ENCODE data around the gene HYPK. TPM values are rescaled to one million over a fixed set of nuclear protein-coding genes. Genes with fewer than 3 reads are reported as not detected.
A peak's percentile ranks its signal among the peaks of the same experiment; 100 is the strongest.

The HYPK gene
- 90.9 TPM for polyA plus RNA-seq (2013, experiment 1 of 2)
- polyA plus RNA-seq (2013, experiment 2 of 2): 95.1 TPM

GRCh38 chr15:43800286-43801141 lies at the start of gene HYPK:
Gene HYPK, plus strand, starts transcription at chr15:43800599. Its CDS starts 24 bp downstream, at chr15:43800623.
- Histone ChIP-seq H2AFZ (ENCODE audit: low read length) (peak within 1 kb of the TSS; percentile 77), H3K4me2 (ENCODE audit: insufficient read depth, low read length, poor library complexity, severe bottlenecking) (peak within 1 kb of the TSS; percentile 74), H3K14ac (ENCODE audit: low read length) (peak within 1 kb of the TSS; percentile 72), H3K4me3 (ENCODE audit: low read length in 2 of 2) (peak within 1 kb of the TSS; percentile 82 to 95), H3K27ac (replicated peaks; ENCODE audit: low read length) (peak within 1 kb of the TSS; percentile 86), H3K9me3 (replicated peaks in 1 of 2; ENCODE audit: control insufficient read depth in 2 of 2, insufficient read depth in 1 of 2, low read depth in 1 of 2, low read length in 2 of 2) (no peaks in the 10 kb centered on the region), H3K9ac (ENCODE audit: low read depth, low read length, poor library complexity) (peak within 1 kb of the TSS; percentile 71), H3K4me1 (ENCODE audit: control insufficient read depth in 2 of 2, insufficient read depth in 1 of 2, low read depth in 1 of 2, low read length in 2 of 2) (peaks cover 5 to 6% of the 10 kb centered on the region in 2 donors), H3K23ac (ENCODE audit: low read depth, low read length, poor library complexity) (peak within 1 kb of the TSS; percentile 52), H2BK15ac (ENCODE audit: low read length) (no peak within 1 kb of the TSS), H3K4ac (ENCODE audit: low read length) (no peak within 1 kb of the TSS), H2BK5ac (ENCODE audit: low read length) (no peak within 1 kb of the TSS), H2AK5ac (ENCODE audit: low read depth, low read length) (peak within 1 kb of the TSS; percentile 12), H2BK120ac (ENCODE audit: low read depth, low read length) (no peak within 1 kb of the TSS), H4K8ac (ENCODE audit: low read depth, low read length) (no peak within 1 kb of the TSS), H3K79me1 (ENCODE audit: low read depth, low read length) (peaks cover 3% of the 10 kb centered on the region), H3K36me3 (replicated peaks in 1 of 2; ENCODE audit: control insufficient read depth in 2 of 2, insufficient read depth in 2 of 2, low read length in 2 of 2) (peaks cover 30 to 85% of the 10 kb centered on the region in 2 donors), H3K18ac (ENCODE audit: low read length) (peak within 1 kb of the TSS; percentile 73), H2BK12ac (ENCODE audit: low read length) (no peak within 1 kb of the TSS), H4K91ac (ENCODE audit: low read depth, low read length, poor library complexity) (no peak within 1 kb of the TSS), H3K27me3 (ENCODE audit: control insufficient read depth in 3 of 3, insufficient read depth in 3 of 3, low read depth in 1 of 3, low read length in 3 of 3) (no peaks in the 10 kb centered on the region)
- DNase-seq (ENCODE audit: low spot score): peak; percentile 54
- no CpG with 5 or more reads among the region's 44 CpGs for WGBS, 2 donors (ENCODE audit: extremely low coverage in 2 of 2, insufficient read length in 2 of 2, insufficient replicate concordance in 1 of 2)

- no peak overlapping the region for H3K9ac ChIP-seq (ENCODE audit: low read depth, low read length, poor library complexity)
- H3K23ac ChIP-seq (ENCODE audit: low read depth, low read length, poor library complexity): no peak overlapping the region
- no peak overlapping the region for H3K18ac ChIP-seq (ENCODE audit: low read length)
Observed at GRCh38 chr15:43751885-43752284, 48.5 kb upstream of the HYPK start.

GRCh38 chr15:43762824-43763223 lies 37.6 kb upstream of the HYPK start:
- Histone ChIP-seq H2AK5ac (ENCODE audit: low read depth, low read length) (no peak overlapping the region), H3K9me3 (replicated peaks in 1 of 2; ENCODE audit: control insufficient read depth in 2 of 2, insufficient read depth in 1 of 2, low read depth in 1 of 2, low read length in 2 of 2) (no peaks in the 10 kb centered on the region), H3K4me1 (ENCODE audit: control insufficient read depth in 2 of 2, insufficient read depth in 1 of 2, low read depth in 1 of 2, low read length in 2 of 2) (no peaks in the 10 kb centered on the region), H3K4ac (ENCODE audit: low read length) (no peak overlapping the region), H4K91ac (ENCODE audit: low read depth, low read length, poor library complexity) (no peak overlapping the region), H2BK12ac (ENCODE audit: low read length) (no peak overlapping the region), H3K4me2 (ENCODE audit: insufficient read depth, low read length, poor library complexity, severe bottlenecking) (no peak overlapping the region), H2AFZ (ENCODE audit: low read length) (no peak overlapping the region), H2BK15ac (ENCODE audit: low read length) (no peak overlapping the region), H2BK120ac (ENCODE audit: low read depth, low read length) (no peak overlapping the region), H2BK5ac (ENCODE audit: low read length) (no peak overlapping the region), H3K14ac (ENCODE audit: low read length) (no peak overlapping the region), H3K27me3 (ENCODE audit: control insufficient read depth in 3 of 3, insufficient read depth in 3 of 3, low read depth in 1 of 3, low read length in 3 of 3) (no peaks in the 10 kb centered on the region), H4K8ac (ENCODE audit: low read depth, low read length) (no peak overlapping the region), H3K4me3 (ENCODE audit: low read length in 2 of 2) (no peak overlapping the region), H3K18ac (ENCODE audit: low read length) (no peak overlapping the region), H3K36me3 (replicated peaks in 1 of 2; ENCODE audit: control insufficient read depth in 2 of 2, insufficient read depth in 2 of 2, low read length in 2 of 2) (peaks cover 21 to 97% of the 10 kb centered on the region in 2 donors), H3K9ac (ENCODE audit: low read depth, low read length, poor library complexity) (no peak overlapping the region), H3K23ac (ENCODE audit: low read depth, low read length, poor library complexity) (no peak overlapping the region), H3K79me1 (ENCODE audit: low read depth, low read length) (no peaks in the 10 kb centered on the region), H3K27ac (replicated peaks; ENCODE audit: low read length) (no peak overlapping the region)
- no peak for DNase-seq (ENCODE audit: low spot score)
- no CpG with 5 or more reads among the region's 6 CpGs for WGBS, 2 donors (ENCODE audit: extremely low coverage in 2 of 2, insufficient read length in 2 of 2, insufficient replicate concordance in 1 of 2)

More at GRCh38 chr15:43751885-43752284, 48.5 kb upstream of the HYPK start:
- WGBS, 2 donors (ENCODE audit: extremely low coverage in 2 of 2, insufficient read length in 2 of 2, insufficient replicate concordance in 1 of 2): no CpG with 5 or more reads among the region's 6 CpGs
- Histone ChIP-seq H2BK15ac (ENCODE audit: low read length) (no peak overlapping the region), H4K8ac (ENCODE audit: low read depth, low read length) (no peak overlapping the region), H3K9me3 (replicated peaks in 1 of 2; ENCODE audit: control insufficient read depth in 2 of 2, insufficient read depth in 1 of 2, low read depth in 1 of 2, low read length in 2 of 2) (no peaks in the 10 kb centered on the region), H3K4ac (ENCODE audit: low read length) (no peak overlapping the region), H2BK12ac (ENCODE audit: low read length) (no peak overlapping the region), H2AK5ac (ENCODE audit: low read depth, low read length) (no peak overlapping the region), H3K27ac (replicated peaks; ENCODE audit: low read length) (no peak overlapping the region), H3K79me1 (ENCODE audit: low read depth, low read length) (peaks cover 3% of the 10 kb centered on the region), H3K36me3 (replicated peaks in 1 of 2; ENCODE audit: control insufficient read depth in 2 of 2, insufficient read depth in 2 of 2, low read length in 2 of 2) (peaks cover 9 to 82% of the 10 kb centered on the region in 2 donors), H2AFZ (ENCODE audit: low read length) (no peak overlapping the region), H3K4me3 (ENCODE audit: low read length in 2 of 2) (no peak overlapping the region), H2BK120ac (ENCODE audit: low read depth, low read length) (no peak overlapping the region), H2BK5ac (ENCODE audit: low read length) (no peak overlapping the region), H3K27me3 (ENCODE audit: control insufficient read depth in 3 of 3, insufficient read depth in 3 of 3, low read depth in 1 of 3, low read length in 3 of 3) (no peaks in the 10 kb centered on the region), H3K4me2 (ENCODE audit: insufficient read depth, low read length, poor library complexity, severe bottlenecking) (no peak overlapping the region), H3K4me1 (ENCODE audit: control insufficient read depth in 2 of 2, insufficient read depth in 1 of 2, low read depth in 1 of 2, low read length in 2 of 2) (peaks cover 0 to 3% of the 10 kb centered on the region in 2 donors), H3K14ac (ENCODE audit: low read length) (no peak overlapping the region), H4K91ac (ENCODE audit: low read depth, low read length, poor library complexity) (no peak overlapping the region)
- no peak for DNase-seq (ENCODE audit: low spot score)

GRCh38 chr15:43763819-43764446 lies 36.5 kb upstream of the HYPK start:
- H3K79me1 ChIP-seq (ENCODE audit: low read depth, low read length): no peaks in the 10 kb centered on the region
- H3K23ac ChIP-seq (ENCODE audit: low read depth, low read length, poor library complexity): no peak overlapping the region
- no peak overlapping the region for H2BK15ac ChIP-seq (ENCODE audit: low read length)
- H3K4ac ChIP-seq (ENCODE audit: low read length): no peak overlapping the region
- H3K18ac ChIP-seq (ENCODE audit: low read length): no peak overlapping the region
- H3K4me2 ChIP-seq (ENCODE audit: insufficient read depth, low read length, poor library complexity, severe bottlenecking): no peak overlapping the region
- H3K4me1 ChIP-seq (ENCODE audit: control insufficient read depth in 2 of 2, insufficient read depth in 1 of 2, low read depth in 1 of 2, low read length in 2 of 2): no peaks in the 10 kb centered on the region
- no peak overlapping the region for H2BK5ac ChIP-seq (ENCODE audit: low read length)
- no peak for DNase-seq (ENCODE audit: low spot score)
- no CpG with 5 or more reads among the region's 2 CpGs for WGBS, 2 donors (ENCODE audit: extremely low coverage in 2 of 2, insufficient read length in 2 of 2, insufficient replicate concordance in 1 of 2)
- no peak overlapping the region for H3K14ac ChIP-seq (ENCODE audit: low read length)
- H2AK5ac ChIP-seq (ENCODE audit: low read depth, low read length): no peak overlapping the region
- H4K8ac ChIP-seq (ENCODE audit: low read depth, low read length): no peak overlapping the region
- no peaks in the 10 kb centered on the region for H3K9me3 ChIP-seq (replicated peaks in 1 of 2; ENCODE audit: control insufficient read depth in 2 of 2, insufficient read depth in 1 of 2, low read depth in 1 of 2, low read length in 2 of 2)
- no peak overlapping the region for H2BK120ac ChIP-seq (ENCODE audit: low read depth, low read length)
- peaks cover 22 to 98% of the 10 kb centered on the region in 2 donors for H3K36me3 ChIP-seq (replicated peaks in 1 of 2; ENCODE audit: control insufficient read depth in 2 of 2, insufficient read depth in 2 of 2, low read length in 2 of 2)
- no peak overlapping the region for H4K91ac ChIP-seq (ENCODE audit: low read depth, low read length, poor library complexity)
- H2AFZ ChIP-seq (ENCODE audit: low read length): no peak overlapping the region
- no peak overlapping the region for H2BK12ac ChIP-seq (ENCODE audit: low read length)
- H3K4me3 ChIP-seq (ENCODE audit: low read length in 2 of 2): no peak overlapping the region
- no peak overlapping the region for H3K9ac ChIP-seq (ENCODE audit: low read depth, low read length, poor library complexity)
- no peaks in the 10 kb centered on the region for H3K27me3 ChIP-seq (ENCODE audit: control insufficient read depth in 3 of 3, insufficient read depth in 3 of 3, low read depth in 1 of 3, low read length in 3 of 3)
- no peak overlapping the region for H3K27ac ChIP-seq (replicated peaks; ENCODE audit: low read length)

Data from neuronal stem cell (in vitro differentiated cells).